ENCODE results near the gene CIAO1. TPM values are rescaled to one million over a fixed set of nuclear protein-coding genes. Genes with fewer than 3 reads are reported as not detected.

The CIAO1 gene
- total and polyA plus RNA-seq, 4 donors, result 25.8 to 57.1 (median 47.8) TPM

DNA sequence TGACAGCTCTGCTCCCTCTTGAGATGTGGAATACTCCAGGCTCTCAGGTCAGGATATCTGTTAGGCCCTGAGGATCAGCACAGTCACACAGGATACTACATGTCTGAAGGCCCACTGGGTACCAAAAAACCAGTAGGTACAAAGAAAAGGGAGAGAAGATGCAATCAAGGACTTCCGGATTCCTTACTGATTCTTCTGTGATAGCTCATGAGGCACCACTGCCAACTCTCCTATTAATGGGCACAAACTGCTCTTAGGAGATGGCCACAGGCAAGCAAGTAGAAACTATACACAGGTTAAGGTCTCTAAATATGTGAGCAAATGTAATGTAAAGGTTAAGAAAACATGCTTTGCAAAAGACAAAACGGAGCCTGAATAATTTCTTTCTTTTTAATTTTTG lies 3.7 kb upstream of the CIAO1 start:
- WGBS, 2 donors, result 48 to 53% methylated on average over 2 of the region's 2 CpGs
- no peak for DNase-seq
- peak overlapping the region in 1 of 2 donors; percentile 23 for H3K27ac ChIP-seq (ENCODE audit: low read depth in 1 of 2, low read length in 2 of 2)
- H3K36me3 ChIP-seq (ENCODE audit: control insufficient read depth in 1 of 2, insufficient read depth in 2 of 2, low read length in 1 of 2), result no peaks in the 10 kb centered on the region
- H3K4me3 ChIP-seq (ENCODE audit: low read length in 2 of 2), result no peak overlapping the region
- no peaks in the 10 kb centered on the region for H3K27me3 ChIP-seq (ENCODE audit: control insufficient read depth in 1 of 2, insufficient read depth in 2 of 2, low read length in 1 of 2)
- H3K4me1 ChIP-seq (ENCODE audit: control insufficient read depth in 1 of 2, insufficient read depth in 2 of 2, low read length in 2 of 2), result peaks cover 3 to 7% of the 10 kb centered on the region in 2 donors
- intact Hi-C loops (cut with DNase I), result loop anchor here in 1 of 2 donors (5.0 kb wide), 1 partner anchor 120 kb away; no protein-coding TSS in a partner anchor
- H3K9me3 ChIP-seq (ENCODE audit: control insufficient read depth, low read length), result no peaks in the 10 kb centered on the region
- no peak for ATAC-seq (ENCODE audit: low FRiP score)

DNA sequence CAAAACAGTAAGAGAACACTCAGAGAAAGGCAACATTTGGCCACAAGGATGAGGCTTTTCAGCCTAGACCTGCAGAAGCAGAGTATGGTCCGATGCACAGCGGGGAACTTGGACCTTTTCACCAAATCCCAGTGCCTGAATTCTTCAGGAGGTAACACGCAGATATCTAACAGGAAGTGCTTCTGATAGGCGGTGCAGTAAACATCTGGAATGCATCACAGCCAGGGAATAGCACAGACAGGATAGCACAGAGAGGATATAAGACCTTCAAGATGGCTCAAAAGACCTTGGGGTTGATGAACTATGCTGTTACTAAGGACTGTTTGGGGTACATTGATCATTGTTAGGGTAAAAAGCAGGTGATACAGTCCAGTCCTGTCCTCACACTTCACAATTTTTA lies 1.9 kb upstream of the CIAO1 start:
- DNase-seq, result no peak
- intact Hi-C loops (cut with DNase I), result loop anchor here in 1 of 2 donors (5.0 kb wide), 1 partner anchor 122 kb away; no protein-coding TSS in a partner anchor
- no peak for ATAC-seq (ENCODE audit: low FRiP score)
- no peaks in the 10 kb centered on the region for H3K9me3 ChIP-seq (ENCODE audit: control insufficient read depth, low read length)
- no peak overlapping the region for H3K27ac ChIP-seq (ENCODE audit: low read depth in 1 of 2, low read length in 2 of 2)
- H3K4me3 ChIP-seq (ENCODE audit: low read length in 2 of 2), result no peak overlapping the region
- peaks cover 0 to 3% of the 10 kb centered on the region in 2 donors for H3K36me3 ChIP-seq (ENCODE audit: control insufficient read depth in 1 of 2, insufficient read depth in 2 of 2, low read length in 1 of 2)
- peaks cover 2 to 7% of the 10 kb centered on the region in 2 donors for H3K4me1 ChIP-seq (ENCODE audit: control insufficient read depth in 1 of 2, insufficient read depth in 2 of 2, low read length in 2 of 2)
- 64 to 68% methylated on average over 4 of the region's 4 CpGs for WGBS, 2 donors
- H3K27me3 ChIP-seq (ENCODE audit: control insufficient read depth in 1 of 2, insufficient read depth in 2 of 2, low read length in 1 of 2), result no peaks in the 10 kb centered on the region

DNA sequence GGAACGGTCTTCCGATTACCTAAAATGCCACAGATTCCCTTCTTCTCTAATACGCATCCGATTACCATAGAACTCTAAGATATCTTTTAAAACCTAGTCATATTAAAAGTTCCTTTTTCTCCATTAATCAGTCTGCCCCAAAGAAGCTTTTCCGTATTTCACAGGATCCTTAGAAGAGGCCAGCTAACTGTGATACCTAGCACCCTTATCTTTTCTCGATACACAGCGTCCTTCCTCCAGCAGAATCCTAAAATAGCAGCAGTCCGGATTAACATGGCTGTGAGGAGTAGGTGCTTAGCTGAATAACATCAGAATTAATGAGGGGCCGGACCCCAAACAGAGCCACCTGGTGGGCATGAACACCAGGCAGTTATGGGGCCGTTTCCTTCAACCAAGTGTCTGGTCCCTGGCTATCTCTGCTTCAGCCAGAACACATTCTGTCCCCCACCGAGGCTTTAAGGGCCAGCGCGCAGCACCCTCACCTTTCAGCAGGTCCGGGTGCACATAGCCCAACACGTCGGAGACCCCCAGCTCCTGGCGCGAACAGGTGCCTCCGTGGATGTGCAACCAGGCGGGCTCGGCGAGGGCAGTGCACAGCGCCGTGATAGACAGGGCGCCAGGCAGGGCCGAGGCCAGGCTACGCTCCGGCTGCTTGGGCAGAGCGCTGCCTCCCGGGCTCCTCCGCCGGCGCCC lies 1.2 kb upstream of the CIAO1 start:
- H3K4me1 ChIP-seq (ENCODE audit: control insufficient read depth in 1 of 2, insufficient read depth in 2 of 2, low read length in 2 of 2), result peaks cover 2% of the 10 kb centered on the region in 2 donors
- H3K9me3 ChIP-seq (ENCODE audit: control insufficient read depth, low read length), result no peaks in the 10 kb centered on the region
- intact Hi-C loops (cut with DNase I), result loop anchor here (5.0 kb wide), 3 partner anchors 37 to 123 kb away; partner anchors contain the start of gene STARD7 (in 1 of the 2)
- WGBS, 2 donors, result 12% methylated on average over 33 of the region's 33 CpGs
- H3K27ac ChIP-seq (ENCODE audit: low read depth in 1 of 2, low read length in 2 of 2), result peak overlapping the region in 1 of 2 donors; percentile 4
- H3K4me3 ChIP-seq (ENCODE audit: low read length in 2 of 2), result peak overlapping the region; percentile 57 to 62
- DNase-seq (peak in 1 of 2 donors; percentile 59), ATAC-seq (ENCODE audit: low FRiP score) (no peak)
- H3K27me3 ChIP-seq (ENCODE audit: control insufficient read depth in 1 of 2, insufficient read depth in 2 of 2, low read length in 1 of 2), result no peaks in the 10 kb centered on the region
- H3K36me3 ChIP-seq (ENCODE audit: control insufficient read depth in 1 of 2, insufficient read depth in 2 of 2, low read length in 1 of 2), result peaks cover 0 to 3% of the 10 kb centered on the region in 2 donors

DNA sequence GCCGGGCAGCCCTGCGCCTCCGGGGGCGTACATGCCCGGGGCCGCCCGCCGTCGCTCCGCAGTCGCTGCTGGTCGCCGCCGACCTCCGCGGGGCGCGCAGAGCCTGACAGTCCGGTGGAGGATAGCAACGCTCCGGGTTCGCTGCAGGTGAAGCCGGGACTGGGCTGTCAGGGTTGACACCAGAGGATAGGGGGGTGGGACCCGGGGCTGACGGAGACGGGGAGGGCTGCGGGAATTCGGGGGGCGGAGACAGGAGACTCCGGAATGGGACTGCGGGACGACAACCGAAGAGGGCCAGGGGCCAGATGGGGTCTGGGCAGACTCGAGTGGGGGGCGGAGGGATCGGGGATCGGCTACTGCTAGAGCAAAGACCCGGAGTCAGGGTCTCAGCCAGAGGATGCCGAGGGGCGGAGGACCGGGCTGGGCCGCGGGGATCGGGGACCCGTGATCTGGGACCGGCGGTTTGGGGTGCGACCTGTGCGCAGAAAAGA lies 631 bp upstream of the CIAO1 start:
- peak overlapping the region; percentile 57 to 62 for H3K4me3 ChIP-seq (ENCODE audit: low read length in 2 of 2)
- ATAC-seq (ENCODE audit: low FRiP score) (peak; percentile 49), DNase-seq (peak in 1 of 2 donors; percentile 88)
- peaks cover 0 to 2% of the 10 kb centered on the region in 2 donors for H3K4me1 ChIP-seq (ENCODE audit: control insufficient read depth in 1 of 2, insufficient read depth in 2 of 2, low read length in 2 of 2)
- H3K9me3 ChIP-seq (ENCODE audit: control insufficient read depth, low read length), result no peaks in the 10 kb centered on the region
- H3K27ac ChIP-seq (ENCODE audit: low read depth in 1 of 2, low read length in 2 of 2), result peak overlapping the region; percentile 33 to 45
- 1% methylated on average over 40 to 49 of the region's 49 CpGs for WGBS, 2 donors
- intact Hi-C loops (cut with DNase I), result loop anchor here in 1 of 2 donors (5.0 kb wide), 2 partner anchors 37 to 58 kb away; partner anchors contain the start of gene STARD7
- no peaks in the 10 kb centered on the region for H3K27me3 ChIP-seq (ENCODE audit: control insufficient read depth in 1 of 2, insufficient read depth in 2 of 2, low read length in 1 of 2)
- peaks cover 0 to 3% of the 10 kb centered on the region in 2 donors for H3K36me3 ChIP-seq (ENCODE audit: control insufficient read depth in 1 of 2, insufficient read depth in 2 of 2, low read length in 1 of 2)

DNA sequence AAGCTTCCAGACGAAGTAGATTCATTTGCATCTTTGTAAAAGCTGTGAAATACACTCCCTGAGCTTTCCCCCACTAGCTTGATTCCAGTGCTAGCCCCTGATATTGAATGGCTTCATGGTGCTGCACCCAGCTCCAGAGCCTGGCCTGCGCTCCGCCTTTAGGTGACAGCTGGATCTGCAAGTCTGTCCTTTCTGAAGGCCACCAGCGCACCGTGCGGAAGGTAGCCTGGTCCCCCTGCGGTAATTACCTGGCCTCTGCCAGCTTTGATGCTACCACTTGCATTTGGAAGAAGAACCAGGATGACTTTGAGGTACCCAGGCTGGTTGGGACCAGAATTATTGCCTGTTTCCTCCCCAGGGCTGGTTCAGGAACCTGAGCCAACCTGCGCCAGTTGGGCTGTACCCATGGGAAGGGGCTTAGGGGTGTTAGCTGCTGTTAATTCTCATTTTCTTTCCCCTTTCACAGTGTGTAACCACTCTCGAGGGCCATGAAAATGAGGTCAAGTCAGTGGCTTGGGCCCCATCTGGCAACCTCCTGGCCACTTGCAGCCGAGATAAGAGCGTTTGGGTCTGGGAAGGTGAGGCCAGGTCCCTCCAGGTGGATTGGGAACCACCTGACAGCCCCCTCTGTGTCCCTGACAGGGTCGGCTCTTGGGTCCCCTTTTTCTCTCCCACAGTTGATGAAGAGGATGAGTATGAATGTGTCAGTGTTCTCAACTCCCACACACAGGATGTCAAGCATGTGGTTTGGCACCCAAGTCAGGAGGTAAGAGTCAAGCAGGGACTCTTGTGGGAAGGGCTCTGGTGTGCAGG lies 1.3 kb downstream of the CIAO1 start:
- ATAC-seq (ENCODE audit: low FRiP score), result no peak
- Histone ChIP-seq H3K4me1 (ENCODE audit: control insufficient read depth in 1 of 2, insufficient read depth in 2 of 2, low read length in 2 of 2) (no peaks in the 10 kb centered on the region), H3K27me3 (ENCODE audit: control insufficient read depth in 1 of 2, insufficient read depth in 2 of 2, low read length in 1 of 2) (no peaks in the 10 kb centered on the region), H3K36me3 (ENCODE audit: control insufficient read depth in 1 of 2, insufficient read depth in 2 of 2, low read length in 1 of 2) (peaks cover 0 to 3% of the 10 kb centered on the region in 2 donors), H3K9me3 (ENCODE audit: control insufficient read depth, low read length) (no peaks in the 10 kb centered on the region), H3K27ac (ENCODE audit: low read depth in 1 of 2, low read length in 2 of 2) (no peak overlapping the region), H3K4me3 (ENCODE audit: low read length in 2 of 2) (no peak overlapping the region)
- DNase-seq, result peak in 1 of 2 donors; percentile 83
- 70 to 74% methylated on average over 12 of the region's 12 CpGs for WGBS, 2 donors
- intact Hi-C loops (cut with DNase I), result loop anchor here in 1 of 2 donors (5.0 kb wide), 2 partner anchors 35 to 60 kb away; partner anchors contain the start of gene STARD7

DNA sequence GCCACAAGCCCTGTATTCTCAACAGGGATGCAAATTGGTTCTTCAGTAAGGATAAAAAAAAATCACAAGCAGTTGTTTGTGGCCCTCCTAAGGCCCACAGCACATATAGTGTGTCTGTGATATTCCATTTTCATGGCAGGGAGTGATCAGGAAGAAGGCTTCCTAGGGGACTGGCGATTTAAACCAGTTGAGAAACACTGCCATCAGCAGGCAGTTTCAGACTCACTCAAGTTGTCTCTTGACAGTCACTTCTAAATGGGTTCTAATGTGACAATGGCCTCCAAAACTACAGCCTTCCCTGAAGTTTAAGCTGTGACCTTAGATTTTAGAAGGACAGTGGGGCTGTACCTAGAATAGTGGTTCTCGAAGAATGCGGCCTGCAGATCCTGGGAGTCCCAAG lies 6.0 kb downstream of the CIAO1 start:
- Histone ChIP-seq H3K4me1 (ENCODE audit: control insufficient read depth in 1 of 2, insufficient read depth in 2 of 2, low read length in 2 of 2) (no peaks in the 10 kb centered on the region), H3K27me3 (ENCODE audit: control insufficient read depth in 1 of 2, insufficient read depth in 2 of 2, low read length in 1 of 2) (no peaks in the 10 kb centered on the region), H3K9me3 (ENCODE audit: control insufficient read depth, low read length) (no peaks in the 10 kb centered on the region), H3K27ac (ENCODE audit: low read depth in 1 of 2, low read length in 2 of 2) (no peak overlapping the region), H3K36me3 (ENCODE audit: control insufficient read depth in 1 of 2, insufficient read depth in 2 of 2, low read length in 1 of 2) (peaks cover 3 to 9% of the 10 kb centered on the region in 2 donors), H3K4me3 (ENCODE audit: low read length in 2 of 2) (no peak overlapping the region)
- DNase-seq (no peak), ATAC-seq (ENCODE audit: low FRiP score) (no peak)
- intact Hi-C loops (cut with DNase I), result no loop called here
- WGBS, 2 donors, result 85 to 87% methylated on average over 3 of the region's 3 CpGs

DNA sequence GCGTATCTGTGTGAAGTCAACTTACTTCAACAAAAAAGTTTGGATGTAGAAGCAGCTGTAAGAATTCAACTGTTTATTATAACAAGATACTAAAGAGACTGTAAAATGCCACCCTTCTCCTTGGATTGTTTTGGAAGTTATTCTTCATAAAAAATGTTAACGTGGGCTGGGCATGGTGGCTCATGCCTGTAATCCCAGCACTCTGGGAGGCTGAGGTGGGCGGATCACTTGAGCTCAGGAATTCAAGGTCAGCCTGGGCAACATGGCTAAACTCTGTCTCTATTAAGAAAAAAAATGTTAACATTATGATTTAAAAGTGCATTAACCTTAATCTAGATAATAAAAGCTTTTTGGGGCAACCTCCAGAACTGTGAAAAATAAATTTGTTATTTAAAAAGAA lies 7.7 kb downstream of the CIAO1 start:
- Histone ChIP-seq H3K4me1 (ENCODE audit: control insufficient read depth in 1 of 2, insufficient read depth in 2 of 2, low read length in 2 of 2) (no peaks in the 10 kb centered on the region), H3K4me3 (ENCODE audit: low read length in 2 of 2) (no peak overlapping the region), H3K36me3 (ENCODE audit: control insufficient read depth in 1 of 2, insufficient read depth in 2 of 2, low read length in 1 of 2) (peaks cover 4 to 19% of the 10 kb centered on the region in 2 donors), H3K27ac (ENCODE audit: low read depth in 1 of 2, low read length in 2 of 2) (no peak overlapping the region), H3K27me3 (ENCODE audit: control insufficient read depth in 1 of 2, insufficient read depth in 2 of 2, low read length in 1 of 2) (no peaks in the 10 kb centered on the region), H3K9me3 (ENCODE audit: control insufficient read depth, low read length) (no peaks in the 10 kb centered on the region)
- 53 to 59% methylated on average over 3 of the region's 3 CpGs for WGBS, 2 donors
- intact Hi-C loops (cut with DNase I), result no loop called here
- DNase-seq, result no peak
- no peak for ATAC-seq (ENCODE audit: low FRiP score)

DNA sequence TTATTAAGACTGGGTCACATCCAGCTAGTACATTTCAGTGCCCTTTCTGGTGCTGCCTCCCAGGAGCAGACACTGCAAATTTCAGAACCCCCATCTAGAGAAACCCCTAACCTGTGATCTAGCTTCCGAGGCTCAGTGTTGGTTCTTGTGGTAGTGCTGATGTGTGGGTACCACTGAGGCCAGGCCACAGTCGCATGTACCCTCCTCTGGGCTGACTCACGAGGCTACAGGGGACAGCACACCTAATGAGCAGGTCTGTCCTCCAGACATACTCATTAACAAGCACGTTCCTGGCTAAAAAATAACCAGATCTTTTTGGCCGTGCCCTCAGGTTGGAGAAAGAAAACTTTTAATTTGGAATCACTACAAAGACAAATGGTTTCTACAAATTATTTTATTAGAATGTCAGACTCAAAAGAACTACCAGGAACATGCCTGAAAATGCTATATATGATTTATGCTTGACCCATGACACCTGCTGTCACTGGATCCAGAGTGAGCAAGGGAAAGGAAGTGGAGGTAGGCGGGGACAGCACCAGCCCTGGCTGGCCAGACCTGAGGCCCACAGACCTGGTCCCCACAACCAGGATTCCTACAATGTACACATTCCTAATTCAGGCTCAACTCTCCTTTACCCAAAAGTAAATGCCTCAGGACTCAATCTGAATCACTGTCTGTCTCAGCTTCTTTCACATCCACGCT lies 8.5 kb downstream of the CIAO1 start:
- no peak for ATAC-seq (ENCODE audit: low FRiP score)
- Histone ChIP-seq H3K4me1 (ENCODE audit: control insufficient read depth in 1 of 2, insufficient read depth in 2 of 2, low read length in 2 of 2) (no peaks in the 10 kb centered on the region), H3K36me3 (ENCODE audit: control insufficient read depth in 1 of 2, insufficient read depth in 2 of 2, low read length in 1 of 2) (peaks cover 7 to 24% of the 10 kb centered on the region in 2 donors), H3K4me3 (ENCODE audit: low read length in 2 of 2) (no peak overlapping the region), H3K27me3 (ENCODE audit: control insufficient read depth in 1 of 2, insufficient read depth in 2 of 2, low read length in 1 of 2) (no peaks in the 10 kb centered on the region), H3K27ac (ENCODE audit: low read depth in 1 of 2, low read length in 2 of 2) (no peak overlapping the region), H3K9me3 (ENCODE audit: control insufficient read depth, low read length) (no peaks in the 10 kb centered on the region)
- intact Hi-C loops (cut with DNase I), result no loop called here
- 68 to 72% methylated on average over 7 of the region's 7 CpGs for WGBS, 2 donors
- peak in 1 of 2 donors; percentile 12 for DNase-seq
